Colon (tissue), 2 donors: ENCODE results near the gene CCSER2.
"Not testable (repeated sequence)": the region's sequence is repeated elsewhere in the genome, so short reads cannot be mapped to it uniquely, and the experiment has no call there.

ENCODE experiments used
- FAIRE-seq: peaks from 2 replicates; lab custom pipeline; 2012; peaks lifted over from hg19 to GRCh38; lab: Jason Lieb, UNC
- donor health status: control.
- donor health status: control.

Gene CCSER2

GRCh38 chr10:84314275-84314674 is 14.1 kb upstream of the CCSER2 start:
- FAIRE-seq, result no peak

- no peak for FAIRE-seq
These were observed 11.2 kb upstream of the CCSER2 start for GRCh38 chr10:84317174-84317573.

- no peak for FAIRE-seq
These were observed 6.5 kb upstream of the CCSER2 start for GRCh38 chr10:84321902-84322301.

- not testable (repeated sequence) for FAIRE-seq
These were observed 4.8 kb upstream of the CCSER2 start for GRCh38 chr10:84323566-84323965.

GRCh38 chr10:84326995-84327394 is 1.4 kb upstream of the CCSER2 start:
- not testable (repeated sequence) for FAIRE-seq

GRCh38 chr10:84329196-84329611 is 815 bp downstream of the CCSER2 start:
- FAIRE-seq, result no peak

- FAIRE-seq, result no peak
These were observed 1.7 kb downstream of the CCSER2 start for GRCh38 chr10:84329986-84330651.

- no peak for FAIRE-seq
These were observed 2.7 kb downstream of the CCSER2 start for GRCh38 chr10:84331091-84331490.

- no peak for FAIRE-seq
These were observed 5.6 kb downstream of the CCSER2 start for GRCh38 chr10:84333864-84334451.

- no peak for FAIRE-seq
These were observed 6.4 kb downstream of the CCSER2 start for GRCh38 chr10:84334811-84335210.

- no peak for FAIRE-seq
These were observed 7.1 kb downstream of the CCSER2 start for GRCh38 chr10:84335516-84335915.

GRCh38 chr10:84336406-84337090 is 8.2 kb downstream of the CCSER2 start:
- FAIRE-seq, result no peak

GRCh38 chr10:84337199-84337598 is 8.8 kb downstream of the CCSER2 start:
- no peak for FAIRE-seq

- no peak for FAIRE-seq
These were observed 10.6 kb downstream of the CCSER2 start for GRCh38 chr10:84339025-84339424.

GRCh38 chr10:84340187-84340586 is 11.8 kb downstream of the CCSER2 start:
- FAIRE-seq, result no peak

GRCh38 chr10:84340632-84341537 is 12.5 kb downstream of the CCSER2 start:
- FAIRE-seq, result no peak

GRCh38 chr10:84341538-84341856 is 13.1 kb downstream of the CCSER2 start:
- FAIRE-seq, result no peak

GRCh38 chr10:84341983-84342382 is 13.6 kb downstream of the CCSER2 start:
- no peak for FAIRE-seq

GRCh38 chr10:84342584-84342983 is 14.2 kb downstream of the CCSER2 start:
- no peak for FAIRE-seq

- FAIRE-seq, result no peak
These were observed 15.4 kb downstream of the CCSER2 start for GRCh38 chr10:84343831-84344230.

- no peak for FAIRE-seq
These were observed 16.1 kb downstream of the CCSER2 start for GRCh38 chr10:84344526-84344925.

GRCh38 chr10:84347575-84348002 is 19.2 kb downstream of the CCSER2 start:
- FAIRE-seq, result not testable (repeated sequence)

GRCh38 chr10:84348447-84348846 is 20.1 kb downstream of the CCSER2 start:
- FAIRE-seq, result no peak
